Lung (tissue), 12 donors: ENCODE results near the gene RALGPS1. TPM values are rescaled to one million over a fixed set of nuclear protein-coding genes. Genes with fewer than 3 reads are reported as not detected.

ENCODE experiments used
- ATAC-seq: fragments of 200-7000 bp; cut with Tn5 transposase; one replicate; pipeline ENCODE4 v1.9.1; 2020; ENCODE audit warnings: moderate number of reproducible peaks; ENCODE audit not compliant: insufficient read depth, low FRiP score
- DNase-seq, 3 donors: peaks; one replicate each; pipeline ENCODE4 v3.0.0-alpha.2; 2013 to 2017
- H3K27ac ChIP-seq, 2 donors: one replicate each; pipeline ENCODE4 v1.5.1; 2013; ENCODE audit warnings: mild to moderate bottlenecking in 2 of 2, moderate library complexity in 2 of 2, control low read depth in 1 of 2, inconsistent platforms in 1 of 2, low read depth in 1 of 2, low read length in 1 of 2
- H3K27me3 ChIP-seq, 3 donors: one replicate each; pipeline ENCODE4 v1.5.1; 2013; ENCODE audit warnings: low read length in 2 of 3; ENCODE audit not compliant: control insufficient read depth in 3 of 3, insufficient read depth in 3 of 3
- H3K36me3 ChIP-seq, 4 donors: one replicate each; pipeline ENCODE4 v1.5.1; 2013; ENCODE audit warnings: low read length in 4 of 4, mild to moderate bottlenecking in 1 of 4, moderate library complexity in 1 of 4; ENCODE audit not compliant: control insufficient read depth in 4 of 4, insufficient read depth in 4 of 4
- H3K4me1 ChIP-seq, 5 donors: one replicate each; pipeline ENCODE4 v1.5.1; 2013; ENCODE audit warnings: low read length in 5 of 5, mild to moderate bottlenecking in 2 of 5, moderate library complexity in 1 of 5; ENCODE audit not compliant: control insufficient read depth in 5 of 5, insufficient read depth in 5 of 5
- H3K4me3 ChIP-seq: one replicate; pipeline ENCODE4 v1.5.1; 2013; ENCODE audit warnings: mild to moderate bottlenecking, control low read depth, moderate library complexity
- H3K9ac ChIP-seq, 2 donors: one replicate each; pipeline ENCODE4 v1.5.1; 2013; ENCODE audit warnings: low read length in 2 of 2, control low read depth in 1 of 2; ENCODE audit not compliant: insufficient read depth in 1 of 2
- H3K9me3 ChIP-seq, 4 donors: one replicate each; pipeline ENCODE4 v1.5.1; 2013; ENCODE audit warnings: low read length in 3 of 4, mild to moderate bottlenecking in 1 of 4, moderate library complexity in 1 of 4; ENCODE audit not compliant: control insufficient read depth in 4 of 4, insufficient read depth in 3 of 4
- CTCF ChIP-seq: IDR thresholded peaks from 2 replicates; pipeline ENCODE4 v1.5.1; 2012; ENCODE audit warnings: mild to moderate bottlenecking; ENCODE audit errors: control extremely low read depth, extremely low read depth
- whole genome bisulfite sequencing, 2 donors: extraction: QIAGEN DNeasy Blood & Tissue Kit; methylation state at CpG; one replicate each; pipeline ENCODE4 v1.1.7; 2013; 5-methylcytosine and 5-hydroxymethylcytosine counted together
- polyA plus RNA-seq, 2 donors: library from polyadenylated mRNA; stranded (reverse); fragments of 200-250 nt; gene quantifications; one replicate each; pipeline ENCODE4 v1.2.1, GENCODE V29; 2013
- total RNA-seq, 2 donors: library from RNA; depleted of rRNA in 1 of 2; stranded (reverse); fragments of >200 nt in 1 of 2; gene quantifications; one replicate each; pipeline ENCODE4 v1.2.1, GENCODE V29; 2014 to 2021
- donor health status: control.
- donor health status: control.
- donor health status: Bipolar disorder and iron deficiency.
- donor health status: healthy.
- donor health status: DM: yes; HTN: yes; CAD: no.

RALGPS1 gene
- total and polyA plus RNA-seq, 4 donors: 3.5 to 30.3 (median 11.9) TPM

- Histone ChIP-seq H3K27me3 (no peaks in the 10 kb centered on the region), H3K9ac (peak overlapping the region in 1 of 2 donors; percentile 43), H3K27ac (peak overlapping the region; percentile 79 to 84), H3K4me3 (no peak overlapping the region), H3K36me3 (no peaks in the 10 kb centered on the region), H3K4me1 (peaks cover 8 to 54% (median 31%) of the 10 kb centered on the region in 5 donors), H3K9me3 (no peaks in the 10 kb centered on the region)
- ATAC-seq (peak; percentile 58), DNase-seq (peak; percentile 65 to 93 (median 88))
- 57 to 75% methylated on average over 14 of the region's 14 CpGs for WGBS, 2 donors
- no peak for TF ChIP-seq CTCF
Measured at GRCh38 chr9:127187231-127187956, 272.8 kb downstream of the RALGPS1 start.

DNA sequence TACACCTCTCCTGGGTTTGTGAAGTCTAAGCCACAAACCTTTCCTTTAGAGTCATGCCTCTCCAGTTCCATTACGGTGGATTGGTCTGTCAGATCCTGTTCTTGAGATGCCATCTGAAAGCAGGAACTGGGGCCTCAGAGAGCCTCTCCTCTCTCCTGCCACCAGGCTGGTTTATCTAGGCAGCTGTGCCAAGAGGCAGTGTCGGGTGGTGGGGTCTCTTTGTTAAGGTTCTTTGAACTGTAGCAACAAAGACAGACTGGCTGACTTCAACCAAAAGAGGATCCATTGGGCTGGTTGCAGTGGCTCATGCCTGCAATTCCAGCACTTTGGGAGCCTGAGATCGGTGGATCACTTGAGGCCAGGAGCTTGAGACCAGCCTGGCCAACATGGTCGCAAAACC lies 273.8 kb downstream of the RALGPS1 start:
- WGBS, 2 donors: 94 to 96% methylated on average over 4 of the region's 4 CpGs
- Histone ChIP-seq H3K4me1 (peaks cover 8 to 48% (median 31%) of the 10 kb centered on the region in 5 donors), H3K4me3 (no peak overlapping the region), H3K27ac (peak overlapping the region in 1 of 2 donors; percentile 6), H3K36me3 (no peaks in the 10 kb centered on the region), H3K27me3 (no peaks in the 10 kb centered on the region), H3K9me3 (no peaks in the 10 kb centered on the region), H3K9ac (no peak overlapping the region)
- DNase-seq (no peak), ATAC-seq (no peak)
- no peak for TF ChIP-seq CTCF

DNA sequence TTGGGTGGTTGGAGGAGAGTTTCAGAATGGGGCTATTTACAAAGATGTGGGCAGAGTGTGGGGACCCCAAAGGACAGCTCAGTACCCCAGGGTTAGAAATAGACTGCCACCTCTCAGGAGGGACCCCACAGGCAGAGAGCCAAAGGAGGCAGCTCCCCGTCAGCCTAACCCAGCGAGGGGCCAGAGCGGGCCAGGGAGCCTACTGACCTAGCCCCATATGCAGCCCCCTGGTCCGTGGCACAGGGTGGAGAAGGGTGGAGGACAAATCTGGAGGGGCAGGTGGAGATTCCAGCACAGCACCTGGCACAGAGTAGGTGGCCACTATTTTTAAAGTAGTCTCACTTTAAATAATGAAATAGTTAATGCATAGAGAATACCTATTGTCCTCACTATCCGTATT lies 275.0 kb downstream of the RALGPS1 start:
- ATAC-seq (no peak), DNase-seq (no peak)
- no peak overlapping the region for H3K27ac ChIP-seq
- peaks cover 8 to 36% (median 23%) of the 10 kb centered on the region in 5 donors for H3K4me1 ChIP-seq
- H3K9me3 ChIP-seq: no peaks in the 10 kb centered on the region
- no peaks in the 10 kb centered on the region for H3K36me3 ChIP-seq
- no peak overlapping the region for H3K9ac ChIP-seq
- WGBS, 2 donors: 68 to 71% methylated on average over 5 of the region's 5 CpGs
- H3K27me3 ChIP-seq: no peaks in the 10 kb centered on the region
- no peak overlapping the region for H3K4me3 ChIP-seq
- TF ChIP-seq CTCF: no peak
